Measurements from ENCODE around the gene GJA1. TPM values are rescaled to one million over a fixed set of nuclear protein-coding genes. Genes with fewer than 3 reads are reported as not detected.

The GJA1 gene
- total RNA-seq, 1 donor, result 251 TPM

GRCh38 chr6:121403964-121404363 is 31.5 kb upstream of the GJA1 start:
- DNase-seq (ENCODE audit: low read depth), result no peak
- H3K4me3 ChIP-seq (ENCODE audit: low read depth, low read length), result no peak overlapping the region
- no peak for TF ChIP-seq CTCF (IDR thresholded peaks at IDR 0.05; ENCODE audit: insufficient read depth, low read length)

GRCh38 chr6:121405306-121405705 is 30.1 kb upstream of the GJA1 start:
- DNase-seq (ENCODE audit: low read depth), result no peak
- no peak overlapping the region for H3K4me3 ChIP-seq (ENCODE audit: low read depth, low read length)
- TF ChIP-seq CTCF (IDR thresholded peaks at IDR 0.05; ENCODE audit: insufficient read depth, low read length), result no peak

GRCh38 chr6:121408321-121408720 is 27.1 kb upstream of the GJA1 start:
- no peak overlapping the region for H3K4me3 ChIP-seq (ENCODE audit: low read depth, low read length)
- no peak for TF ChIP-seq CTCF (IDR thresholded peaks at IDR 0.05; ENCODE audit: insufficient read depth, low read length)
- no peak for DNase-seq (ENCODE audit: low read depth)

GRCh38 chr6:121413879-121414278 is 21.6 kb upstream of the GJA1 start:
- no peak overlapping the region for H3K4me3 ChIP-seq (ENCODE audit: low read depth, low read length)
- DNase-seq (ENCODE audit: low read depth), result peak; percentile 74
- no peak for TF ChIP-seq CTCF (IDR thresholded peaks at IDR 0.05; ENCODE audit: insufficient read depth, low read length)

GRCh38 chr6:121418346-121418745 is 17.1 kb upstream of the GJA1 start:
- DNase-seq (ENCODE audit: low read depth), result no peak
- H3K4me3 ChIP-seq (ENCODE audit: low read depth, low read length), result no peak overlapping the region
- TF ChIP-seq CTCF (IDR thresholded peaks at IDR 0.05; ENCODE audit: insufficient read depth, low read length), result no peak

- no peak for DNase-seq (ENCODE audit: low read depth)
- TF ChIP-seq CTCF (IDR thresholded peaks at IDR 0.05; ENCODE audit: insufficient read depth, low read length), result no peak
- no peak overlapping the region for H3K4me3 ChIP-seq (ENCODE audit: low read depth, low read length)
Observed at GRCh38 chr6:121426686-121427085, 8.8 kb upstream of the GJA1 start.

Data from fibroblast of the aortic adventitia (primary cell).